AG04450 (cell line): ENCODE measurements around the gene ACKR3. TPM values are rescaled to one million over a fixed set of nuclear protein-coding genes. Genes with fewer than 3 reads are reported as not detected.

Experiments
- CTCF ChIA-PET: fragments of 300-600, 350-600 bp; formaldehyde crosslinking; extraction: SDS; loops from one replicate; lab custom pipeline; 2022; ENCODE audit warnings: antibody characterized with exemption, inconsistent platforms; lab: Charles Lee
- POLR2A ChIA-PET: fragments of 350-600 bp; formaldehyde crosslinking; extraction: SDS; loops from one replicate; lab custom pipeline; 2021; ENCODE audit warnings: antibody characterized with exemption, inconsistent platforms; lab: Yijun Ruan, JAX
- DNase-seq: peaks from one replicate; pipeline ENCODE4 v3.0.0-alpha.2; 2011; ENCODE audit warnings: low read depth, low spot score
- H3K27ac ChIP-seq: one replicate; pipeline ENCODE4 v1.5.1; 2012; ENCODE audit warnings: low read depth, low read length, control low read depth
- H3K27me3 ChIP-seq: one replicate; pipeline ENCODE4 v1.6.0; 2012; ENCODE audit warnings: low read length; ENCODE audit not compliant: control insufficient read depth, insufficient read depth
- H3K4me3 ChIP-seq: 2 replicates; pipeline ENCODE4 v1.5.1; 2011; ENCODE audit warnings: mild to moderate bottlenecking, low read depth, low read length, control low read depth
- H3K9me3 ChIP-seq: 2 replicates; pipeline ENCODE4 v1.5.1; 2012; ENCODE audit warnings: low read length; ENCODE audit not compliant: control insufficient read depth, insufficient read depth
- polyA plus RNA-seq: library from polyadenylated mRNA; depleted of rRNA; stranded (reverse); fragments of >200 nt; gene quantifications from 2 replicates; pipeline ENCODE4 v1.2.3, GENCODE V29; 2011
- TF ChIP-seq, protein P1 (sequence below): IDR thresholded peaks from 2 replicates; pipeline ENCODE4 v1.5.1; 2011; ENCODE audit warnings: low read depth, low read length, control low read depth, inconsistent platforms

The ACKR3 gene
- polyA plus RNA-seq, 1 experiment, result 0.07 TPM

DNA sequence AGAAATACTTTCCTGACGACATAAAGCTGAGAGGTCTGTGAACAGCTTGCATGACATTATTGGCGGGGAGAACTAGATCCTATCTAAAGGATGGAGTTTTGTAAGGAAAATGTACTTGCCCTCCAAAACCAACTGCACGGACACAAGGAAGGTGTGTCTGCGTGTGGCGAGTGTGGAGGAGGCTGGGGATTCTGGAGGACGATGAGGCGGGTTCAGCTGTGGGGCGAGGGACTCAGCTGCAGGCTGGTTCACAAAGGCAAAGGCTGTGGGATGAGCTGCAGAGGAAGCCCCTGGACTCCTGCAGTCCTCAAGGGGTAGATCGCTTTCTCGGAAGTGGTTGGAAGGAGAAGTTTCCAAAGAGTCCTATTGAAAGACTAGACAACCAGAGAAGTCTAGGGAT lies 48.2 kb downstream of the ACKR3 start:
- Histone ChIP-seq H3K9me3 (no peaks in the 10 kb centered on the region; the same call in 1 of the 2 replicates), H3K27me3 (peaks cover 2% of the 10 kb centered on the region), H3K4me3 (no peak overlapping the region), H3K27ac (no peak overlapping the region)
- TF ChIP-seq, protein P1, sequence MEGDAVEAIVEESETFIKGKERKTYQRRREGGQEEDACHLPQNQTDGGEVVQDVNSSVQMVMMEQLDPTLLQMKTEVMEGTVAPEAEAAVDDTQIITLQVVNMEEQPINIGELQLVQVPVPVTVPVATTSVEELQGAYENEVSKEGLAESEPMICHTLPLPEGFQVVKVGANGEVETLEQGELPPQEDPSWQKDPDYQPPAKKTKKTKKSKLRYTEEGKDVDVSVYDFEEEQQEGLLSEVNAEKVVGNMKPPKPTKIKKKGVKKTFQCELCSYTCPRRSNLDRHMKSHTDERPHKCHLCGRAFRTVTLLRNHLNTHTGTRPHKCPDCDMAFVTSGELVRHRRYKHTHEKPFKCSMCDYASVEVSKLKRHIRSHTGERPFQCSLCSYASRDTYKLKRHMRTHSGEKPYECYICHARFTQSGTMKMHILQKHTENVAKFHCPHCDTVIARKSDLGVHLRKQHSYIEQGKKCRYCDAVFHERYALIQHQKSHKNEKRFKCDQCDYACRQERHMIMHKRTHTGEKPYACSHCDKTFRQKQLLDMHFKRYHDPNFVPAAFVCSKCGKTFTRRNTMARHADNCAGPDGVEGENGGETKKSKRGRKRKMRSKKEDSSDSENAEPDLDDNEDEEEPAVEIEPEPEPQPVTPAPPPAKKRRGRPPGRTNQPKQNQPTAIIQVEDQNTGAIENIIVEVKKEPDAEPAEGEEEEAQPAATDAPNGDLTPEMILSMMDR, result no peak
- DNase-seq, result no peak
- POLR2A ChIA-PET, result no interaction called here
- CTCF ChIA-PET, result no interaction called here

DNA sequence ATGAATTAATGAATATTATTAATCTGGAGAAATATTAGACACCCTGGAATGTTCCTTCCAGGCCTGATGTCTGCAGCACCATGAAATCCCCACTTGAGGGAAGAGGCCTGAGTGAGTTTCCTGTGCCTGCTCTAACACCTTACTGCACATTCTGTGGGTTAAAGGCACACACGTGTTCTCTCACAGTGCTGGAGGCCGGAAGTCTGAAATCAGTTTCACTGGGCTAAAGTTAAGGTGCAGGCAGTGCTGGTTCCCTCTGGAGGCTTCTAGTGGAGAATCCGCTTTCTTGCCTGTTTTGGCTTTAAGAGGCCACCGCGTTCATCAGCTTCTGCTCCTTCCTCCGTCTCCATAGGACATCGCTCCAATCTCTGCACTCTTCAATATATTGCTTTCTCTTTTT lies 48.7 kb downstream of the ACKR3 start:
- DNase-seq, result no peak
- no peaks in the 10 kb centered on the region; the same call in 1 of the 2 replicates for H3K9me3 ChIP-seq
- TF ChIP-seq, protein P1, result no peak
- H3K27ac ChIP-seq, result no peak overlapping the region
- H3K4me3 ChIP-seq, result no peak overlapping the region
- ChIA-PET POLR2A (no interaction called here), CTCF (no interaction called here)
- no peaks in the 10 kb centered on the region for H3K27me3 ChIP-seq

DNA sequence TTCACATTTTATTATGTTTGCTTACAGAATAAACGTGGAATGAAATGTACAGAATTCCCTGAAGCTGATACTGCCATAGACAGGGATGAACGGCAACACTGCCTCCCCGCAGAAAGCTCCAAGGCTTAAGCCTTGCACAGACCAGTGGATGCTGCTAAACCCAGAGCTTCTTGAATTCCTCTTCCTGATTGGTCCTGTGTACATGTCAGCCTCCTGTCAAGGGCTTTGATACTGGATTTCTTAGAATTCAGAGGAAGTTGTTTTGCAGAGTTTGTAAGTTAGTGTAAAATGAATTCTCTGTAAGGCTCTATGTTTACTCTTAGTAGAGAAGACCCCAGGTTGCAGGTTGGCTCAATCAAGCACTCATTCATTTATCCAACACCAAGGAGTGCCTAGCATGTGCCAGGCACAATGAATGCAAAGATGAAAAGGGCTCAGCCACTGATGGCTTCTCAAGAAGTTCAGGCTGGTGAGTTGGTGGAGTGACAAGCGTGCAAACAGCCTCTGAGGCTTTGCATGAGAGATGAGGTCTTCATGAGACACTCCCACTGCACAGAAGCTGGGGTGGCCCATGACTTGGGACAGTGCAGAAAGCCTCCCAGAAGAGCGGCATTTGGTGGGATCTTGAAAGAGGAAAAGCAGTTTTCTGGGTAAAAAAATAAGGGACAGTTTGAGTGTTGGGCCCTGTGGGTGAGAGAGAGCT lies 50.4 kb downstream of the ACKR3 start:
- TF ChIP-seq, protein P1, result no peak
- no peak overlapping the region for H3K4me3 ChIP-seq
- ChIA-PET CTCF (no interaction called here), POLR2A (no interaction called here)
- no peaks in the 10 kb centered on the region; the same call in 1 of the 2 replicates for H3K9me3 ChIP-seq
- no peak for DNase-seq
- no peak overlapping the region for H3K27ac ChIP-seq
- H3K27me3 ChIP-seq, result no peaks in the 10 kb centered on the region

DNA sequence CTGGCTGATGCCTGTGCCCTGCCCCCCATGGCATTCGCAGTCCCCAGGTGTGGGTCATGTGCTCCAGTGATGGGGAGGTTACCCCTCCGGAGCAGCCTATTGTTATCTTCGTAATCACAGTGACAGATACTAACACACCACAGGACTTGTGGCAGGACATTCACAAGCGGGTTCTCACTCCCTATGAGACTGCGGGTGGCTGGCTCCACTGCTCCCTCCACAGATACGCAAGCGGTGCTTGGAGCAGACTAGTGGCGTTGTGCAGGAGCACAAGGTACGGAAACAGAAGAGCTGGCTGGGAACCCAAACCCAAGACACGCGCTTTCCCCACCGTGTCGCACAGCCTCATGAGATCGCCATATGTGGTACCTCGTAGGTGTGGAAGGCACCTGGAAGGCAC lies 52.2 kb downstream of the ACKR3 start:
- DNase-seq, result no peak
- POLR2A ChIA-PET, result no interaction called here
- TF ChIP-seq, protein P1, result no peak
- H3K27me3 ChIP-seq, result no peaks in the 10 kb centered on the region
- CTCF ChIA-PET, result no interaction called here
- H3K9me3 ChIP-seq, result no peaks in the 10 kb centered on the region; the same call in 1 of the 2 replicates
- no peak overlapping the region for H3K4me3 ChIP-seq
- no peak overlapping the region for H3K27ac ChIP-seq

DNA sequence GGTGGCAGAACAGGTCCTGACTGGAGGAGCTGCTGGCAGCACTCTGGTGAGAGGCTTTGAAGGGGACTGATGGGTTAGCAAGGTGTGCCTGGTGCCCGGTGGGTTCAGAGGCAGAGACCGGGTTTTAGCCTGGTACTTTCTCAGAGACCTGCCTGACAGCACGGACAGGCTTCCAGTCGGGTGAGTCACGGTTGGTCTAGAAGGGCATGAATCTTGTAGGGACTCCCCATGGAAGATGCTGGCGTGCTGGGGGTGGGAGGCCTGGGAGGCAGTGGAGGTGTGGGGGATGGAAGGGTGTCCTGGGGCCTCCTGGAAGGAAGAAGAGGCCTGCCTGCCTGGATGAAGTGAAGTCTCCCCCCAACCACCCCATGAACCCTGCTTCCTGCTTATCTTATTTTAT lies 52.6 kb downstream of the ACKR3 start:
- TF ChIP-seq, protein P1, result no peak
- Histone ChIP-seq H3K27me3 (no peaks in the 10 kb centered on the region), H3K9me3 (no peaks in the 10 kb centered on the region; the same call in 1 of the 2 replicates), H3K4me3 (no peak overlapping the region), H3K27ac (no peak overlapping the region)
- ChIA-PET POLR2A (no interaction called here), CTCF (no interaction called here)
- DNase-seq, result no peak
